Mesenteric fat pad (tissue), 1 donor: Measurements from ENCODE around the gene NTHL1. TPM values are rescaled to one million over a fixed set of nuclear protein-coding genes. Genes with fewer than 3 reads are reported as not detected.

Source experiments
- DNase-seq: peaks from one replicate; pipeline ENCODE4 v3.0.0-alpha.2; 2020; ENCODE audit warnings: low spot score
- total RNA-seq: library from RNA; stranded (reverse); fragmentation: NEBNext Ultra II Directional; extraction: Animal tissue kit (Norgen Biotek cat#: 25700); gene quantifications from one replicate; pipeline ENCODE4 v1.2.1, GENCODE V29; 2021
- donor health status: DM: yes; HTN: yes; CAD: no.

The NTHL1 gene
- total RNA-seq, 1 donor from 2014 or later = 9.9 TPM

- DNase-seq = no peak
Observed at GRCh38 chr16:2084895-2085625, 37.4 kb upstream of the NTHL1 start.

DNA sequence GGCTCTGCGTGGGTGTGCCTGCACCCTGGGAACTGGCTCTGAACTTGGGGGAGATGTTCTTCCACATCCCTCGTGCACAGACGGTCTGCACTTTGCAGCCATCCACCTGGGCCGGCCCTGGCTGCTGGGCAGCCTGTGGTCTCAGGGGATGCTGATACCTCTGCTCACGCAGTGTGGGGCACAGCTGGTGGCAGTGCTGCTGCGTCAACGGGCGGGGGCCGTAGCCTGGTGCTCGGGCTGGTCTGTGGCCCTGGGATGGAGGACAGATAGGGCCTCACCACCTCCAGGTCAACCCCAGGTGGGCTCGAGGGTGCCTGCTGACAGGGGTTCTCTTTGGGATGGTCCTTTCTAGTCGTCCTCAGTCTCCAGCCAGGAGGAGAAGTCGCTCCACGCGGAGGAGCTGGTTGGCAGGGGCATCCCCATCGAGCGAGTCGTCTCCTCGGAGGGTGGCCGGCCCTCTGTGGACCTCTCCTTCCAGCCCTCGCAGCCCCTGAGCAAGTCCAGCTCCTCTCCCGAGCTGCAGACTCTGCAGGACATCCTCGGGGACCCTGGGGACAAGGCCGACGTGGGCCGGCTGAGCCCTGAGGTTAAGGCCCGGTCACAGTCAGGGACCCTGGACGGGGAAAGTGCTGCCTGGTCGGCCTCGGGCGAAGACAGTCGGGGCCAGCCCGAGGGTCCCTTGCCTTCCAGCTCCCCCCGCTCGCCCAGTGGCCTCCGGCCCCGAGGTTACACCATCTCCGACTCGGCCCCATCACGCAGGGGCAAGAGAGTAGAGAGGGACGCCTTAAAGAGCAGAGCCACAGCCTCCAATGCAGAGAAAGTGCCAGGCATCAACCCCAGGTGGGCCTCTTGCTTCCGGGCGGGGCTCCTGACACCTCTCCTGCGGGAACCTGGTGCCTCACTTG is 36.5 kb upstream of the NTHL1 start:
- DNase-seq = no peak

DNA sequence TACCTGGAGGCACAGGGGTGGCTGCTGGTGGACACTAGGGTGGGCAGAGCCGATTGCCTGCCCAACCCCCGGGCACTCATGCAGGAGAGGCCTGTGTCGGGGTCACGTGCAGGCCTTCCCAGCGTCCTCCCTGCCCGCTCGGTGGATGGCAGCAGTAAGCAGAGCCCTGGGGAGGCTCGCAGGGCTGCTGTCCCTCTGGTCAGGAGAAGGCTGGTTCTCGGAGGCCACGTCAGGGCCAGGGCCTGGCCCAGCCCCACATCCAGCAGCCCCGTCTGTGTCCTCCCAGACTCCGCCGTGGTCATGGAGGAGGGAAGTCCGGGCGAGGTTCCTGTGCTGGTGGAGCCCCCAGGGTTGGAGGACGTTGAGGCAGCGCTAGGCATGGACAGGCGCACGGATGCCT is 35.8 kb upstream of the NTHL1 start:
- no peak for DNase-seq

DNA sequence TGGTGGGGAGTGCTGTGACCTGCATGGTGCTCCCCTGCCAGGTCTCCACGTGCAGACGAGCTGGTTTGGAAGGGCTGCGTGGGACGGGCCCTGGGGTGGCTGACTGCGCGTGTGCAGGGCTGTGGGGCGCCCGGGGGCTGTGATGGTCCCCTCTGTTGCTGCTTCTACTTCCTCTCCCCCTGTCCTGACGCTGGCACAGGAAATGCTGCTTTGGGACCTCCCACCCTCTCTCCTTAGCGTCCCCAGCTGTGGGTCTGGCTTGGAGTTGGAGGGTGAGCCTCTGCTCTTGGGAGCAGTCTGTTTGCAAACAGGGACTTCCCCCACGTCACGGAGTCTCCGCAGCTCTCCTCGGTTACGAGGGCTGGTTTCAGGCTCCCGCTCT is 35.3 kb upstream of the NTHL1 start:
- no peak for DNase-seq

DNA sequence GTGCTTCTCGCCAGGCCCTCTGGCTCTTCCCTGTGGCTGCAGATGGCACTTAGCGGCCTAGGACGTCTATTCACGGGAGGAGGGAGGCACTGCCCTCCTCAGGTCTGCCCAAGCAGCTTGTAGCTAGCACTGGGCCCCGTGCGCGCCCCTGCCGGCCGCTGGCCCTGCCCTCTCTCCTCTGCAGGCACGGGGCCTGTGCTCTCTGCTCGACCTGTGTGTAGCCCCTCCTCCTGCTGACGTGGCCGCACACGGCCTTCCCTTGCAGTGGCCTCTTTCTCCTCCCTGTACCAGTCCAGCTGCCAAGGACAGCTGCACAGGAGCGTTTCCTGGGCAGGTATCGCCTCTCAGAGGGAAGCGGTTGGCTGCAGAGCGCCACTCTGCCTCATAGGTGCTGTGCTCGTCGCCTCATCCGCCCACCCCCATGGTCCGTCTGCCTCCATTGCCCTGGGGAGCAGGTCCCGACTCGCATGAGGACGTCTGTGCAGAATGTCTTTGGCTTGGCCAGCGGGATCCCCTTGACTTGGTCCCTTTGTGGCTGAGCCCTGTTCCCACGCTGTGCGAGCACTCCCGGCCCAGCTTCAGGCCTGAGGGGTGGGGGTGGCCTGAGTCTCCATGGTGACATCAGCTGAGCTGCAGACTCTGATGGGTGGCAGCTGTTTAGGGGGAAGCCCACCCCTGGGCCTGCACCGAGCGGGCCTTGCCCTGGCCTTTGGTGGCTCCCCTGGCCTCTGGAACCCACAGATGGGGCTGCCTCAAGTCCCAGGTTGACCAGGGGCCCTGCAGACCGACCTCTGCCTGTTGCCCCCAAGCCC is 34.7 kb upstream of the NTHL1 start:
- DNase-seq = no peak

- DNase-seq = no peak
Observed at GRCh38 chr16:2081201-2082084, 33.8 kb upstream of the NTHL1 start.

GRCh38 chr16:2079991-2080390 is 32.4 kb upstream of the NTHL1 start:
- DNase-seq = no peak

- no peak for DNase-seq
Observed at GRCh38 chr16:2079311-2079800, 31.7 kb upstream of the NTHL1 start.

- no peak for DNase-seq
Observed at GRCh38 chr16:2078691-2079090, 31.1 kb upstream of the NTHL1 start.

GRCh38 chr16:2078096-2078495 is 30.5 kb upstream of the NTHL1 start:
- DNase-seq = no peak

DNA sequence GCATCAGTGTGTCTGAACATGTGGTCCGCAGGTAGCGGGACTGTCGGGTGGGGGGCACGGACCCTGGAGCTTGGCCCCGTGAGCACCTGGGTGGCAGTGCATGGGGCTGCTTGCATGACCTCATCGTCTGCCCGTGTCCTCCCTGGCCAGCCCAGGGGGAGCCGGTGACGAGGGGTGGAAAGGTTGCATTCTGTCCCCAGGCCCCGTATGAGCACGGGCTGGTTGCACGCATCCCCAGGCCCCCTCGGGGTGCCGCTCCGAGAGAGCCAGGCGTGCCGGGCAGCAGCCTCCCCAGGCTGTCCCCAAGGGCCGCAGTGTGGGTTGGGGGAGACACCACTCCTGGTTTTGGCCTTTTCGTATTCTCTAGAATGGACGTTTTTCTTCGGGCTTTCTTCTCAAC is 30.1 kb upstream of the NTHL1 start:
- DNase-seq = no peak

- no peak for DNase-seq
Observed at GRCh38 chr16:2077016-2077415, 29.4 kb upstream of the NTHL1 start.

GRCh38 chr16:2076072-2076865 is 28.6 kb upstream of the NTHL1 start:
- no peak for DNase-seq

DNA sequence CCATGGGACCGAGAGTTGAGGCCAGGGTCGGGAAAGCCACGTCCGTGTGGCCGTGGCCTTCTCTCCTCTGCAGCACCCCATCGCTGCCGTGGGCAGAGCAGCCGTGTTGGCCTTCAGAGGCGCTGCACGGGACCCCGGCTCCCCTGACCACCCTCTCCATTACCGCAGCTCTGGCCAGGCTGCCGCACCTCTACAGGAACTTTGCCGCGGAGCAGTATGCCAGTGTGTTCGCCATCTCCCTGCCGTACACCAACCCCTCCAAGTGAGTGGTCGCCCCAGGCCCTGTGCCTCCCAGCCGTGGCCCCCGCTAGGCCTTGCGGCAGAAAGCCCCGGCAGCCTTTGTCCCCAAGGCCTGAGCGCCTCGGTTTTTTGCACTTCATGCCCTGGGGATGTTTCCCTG is 28.0 kb upstream of the NTHL1 start:
- DNase-seq = no peak

DNA sequence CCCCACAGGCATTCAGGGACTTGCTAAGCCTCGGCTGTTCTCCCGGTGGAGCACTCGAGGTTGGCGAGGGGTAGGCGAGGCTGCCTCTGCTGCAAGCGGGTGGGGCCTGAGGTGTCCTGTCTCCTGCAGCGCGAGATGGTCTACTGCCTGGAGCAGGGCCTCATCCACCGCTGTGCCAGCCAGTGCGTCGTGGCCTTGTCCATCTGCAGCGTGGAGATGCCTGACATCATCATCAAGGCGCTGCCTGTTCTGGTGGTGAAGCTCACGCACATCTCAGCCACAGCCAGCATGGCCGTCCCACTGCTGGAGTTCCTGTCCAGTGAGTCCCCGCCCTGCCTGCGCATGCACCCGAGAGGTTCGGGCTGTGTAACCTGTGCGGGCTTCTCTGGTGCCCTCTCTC is 26.4 kb upstream of the NTHL1 start:
- no peak for DNase-seq

- no peak for DNase-seq
Observed at GRCh38 chr16:2072926-2073325, 25.3 kb upstream of the NTHL1 start.

- no peak for DNase-seq
Observed at GRCh38 chr16:2071454-2072202, 24.0 kb upstream of the NTHL1 start.

DNA sequence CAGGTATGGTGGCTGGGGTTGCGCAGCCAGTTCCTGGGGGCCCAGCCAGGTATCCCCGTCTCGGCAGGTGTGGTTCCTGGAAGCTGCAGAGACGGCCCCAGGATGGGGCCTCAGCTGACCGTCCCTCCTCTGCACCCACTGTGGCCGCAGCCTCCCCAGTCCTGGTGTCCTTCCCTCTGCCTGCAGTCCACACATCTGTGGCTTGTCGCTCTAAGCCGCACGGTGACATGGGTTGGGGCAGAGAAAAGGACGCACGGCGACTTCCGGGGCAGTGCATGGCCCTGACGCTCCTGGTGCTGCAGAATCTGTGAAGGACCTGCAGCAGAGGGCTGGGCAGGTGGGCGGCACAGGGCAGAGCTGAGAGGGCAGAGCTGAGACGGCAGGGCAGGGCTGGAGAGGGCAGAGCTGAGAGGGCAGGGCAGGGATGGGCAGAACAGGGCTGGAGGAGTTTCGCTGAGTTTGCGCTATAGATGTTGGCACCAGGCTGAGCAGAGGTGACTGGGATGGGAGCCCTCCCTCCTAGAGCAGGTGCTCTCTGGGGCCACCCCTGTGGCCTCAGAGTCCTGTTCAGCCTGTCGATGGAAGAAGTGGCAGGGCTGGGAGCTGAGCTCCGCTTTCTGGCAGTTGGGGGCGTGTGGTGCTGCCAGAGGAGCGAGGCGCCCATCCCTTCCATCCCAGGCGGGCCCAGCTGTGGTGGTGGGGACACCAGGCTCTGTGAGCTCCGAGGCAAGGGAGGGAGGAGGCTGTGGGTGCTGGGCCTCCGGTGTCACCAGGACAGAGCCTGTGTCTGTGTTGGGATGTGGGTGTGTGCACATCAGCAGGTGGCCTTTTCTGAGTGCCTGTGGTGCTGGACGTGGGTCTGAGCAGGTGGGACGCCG is 23.2 kb upstream of the NTHL1 start:
- no peak for DNase-seq
